A673 (cell line): ENCODE measurements around the gene KCNG3.

Experiments
- EZH2 ChIP-seq: fragments of 200-600 bp; sonication (generic); IDR thresholded peaks from 2 replicates; pipeline ENCODE4 v1.6.1; 2017; ENCODE audit warnings: borderline replicate concordance, low read depth, mild to moderate bottlenecking, mixed read lengths, antibody characterized with exemption, low read length; ENCODE audit not compliant: poor library complexity, severe bottlenecking
- TF ChIP-seq, protein P1 (sequence below): fragments of 300-800, 200-600 bp; sonication (generic); conservative IDR thresholded peaks from 2 replicates; pipeline ENCODE4 v1.5.1; 2017; ENCODE audit warnings: low read depth, mild to moderate bottlenecking, antibody characterized with exemption, low read length, moderate library complexity, mixed read lengths

DNA sequence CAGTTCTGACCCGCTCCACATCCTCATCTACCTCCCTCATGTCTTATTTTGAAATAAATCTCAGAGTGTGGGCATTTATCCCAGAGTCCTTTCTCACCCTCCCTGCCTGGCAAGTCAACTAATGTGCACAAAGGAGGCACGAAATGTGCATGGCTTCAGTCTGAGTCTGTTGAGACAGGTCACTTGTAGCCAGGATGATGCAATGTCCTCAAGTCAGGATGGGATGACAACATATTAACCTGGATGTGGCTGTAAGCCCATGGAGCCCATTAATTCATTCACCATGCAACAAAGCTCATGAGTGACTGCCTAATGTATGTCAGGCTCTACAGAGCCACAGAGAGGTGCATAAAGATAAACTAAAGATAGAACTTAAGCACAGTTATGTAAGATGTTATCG, 34.5 kb downstream of the KCNG3 start:
- TF ChIP-seq, protein P1, sequence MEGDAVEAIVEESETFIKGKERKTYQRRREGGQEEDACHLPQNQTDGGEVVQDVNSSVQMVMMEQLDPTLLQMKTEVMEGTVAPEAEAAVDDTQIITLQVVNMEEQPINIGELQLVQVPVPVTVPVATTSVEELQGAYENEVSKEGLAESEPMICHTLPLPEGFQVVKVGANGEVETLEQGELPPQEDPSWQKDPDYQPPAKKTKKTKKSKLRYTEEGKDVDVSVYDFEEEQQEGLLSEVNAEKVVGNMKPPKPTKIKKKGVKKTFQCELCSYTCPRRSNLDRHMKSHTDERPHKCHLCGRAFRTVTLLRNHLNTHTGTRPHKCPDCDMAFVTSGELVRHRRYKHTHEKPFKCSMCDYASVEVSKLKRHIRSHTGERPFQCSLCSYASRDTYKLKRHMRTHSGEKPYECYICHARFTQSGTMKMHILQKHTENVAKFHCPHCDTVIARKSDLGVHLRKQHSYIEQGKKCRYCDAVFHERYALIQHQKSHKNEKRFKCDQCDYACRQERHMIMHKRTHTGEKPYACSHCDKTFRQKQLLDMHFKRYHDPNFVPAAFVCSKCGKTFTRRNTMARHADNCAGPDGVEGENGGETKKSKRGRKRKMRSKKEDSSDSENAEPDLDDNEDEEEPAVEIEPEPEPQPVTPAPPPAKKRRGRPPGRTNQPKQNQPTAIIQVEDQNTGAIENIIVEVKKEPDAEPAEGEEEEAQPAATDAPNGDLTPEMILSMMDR = no peak
- no peak for TF ChIP-seq EZH2
